Esophagus squamous epithelium (tissue), 5 donors: ENCODE data around the gene FAM156A. TPM values are rescaled to one million over a fixed set of nuclear protein-coding genes. Genes with fewer than 3 reads are reported as not detected.

Source experiments
- DNase-seq: peaks from one replicate; lab custom pipeline; 2025; lab: John Stamatoyannopoulos, UW
- H3K27ac ChIP-seq, 4 donors: fragments of 200-600 bp; sonication (generic); one replicate each; pipeline ENCODE4 v1.5.1; 2016 to 2019; ENCODE audit warnings: mild to moderate bottlenecking in 1 of 4
- H3K27me3 ChIP-seq, 4 donors: fragments of 200-600 bp; sonication (generic); 1 replicate in 3 of 4; 2 replicates in 1 of 4; pipeline versions ENCODE4 v1.5.1 to v1.6.0; 2017 to 2021; ENCODE audit warnings: antibody characterized with exemption in 1 of 4
- H3K36me3 ChIP-seq, 3 donors: fragments of 200-600 bp; sonication (generic); one replicate each; pipeline ENCODE4 v1.5.1; 2016 to 2019
- H3K4me1 ChIP-seq, 3 donors: fragments of 200-600 bp; sonication (generic); one replicate each; pipeline ENCODE4 v1.5.1; 2017 to 2019
- H3K4me3 ChIP-seq, 4 donors: fragments of 200-600 bp; sonication (generic); 1 replicate in 3 of 4; 2 replicates in 1 of 4; pipeline ENCODE4 v1.5.1; 2016 to 2019; ENCODE audit warnings: mild to moderate bottlenecking in 2 of 4, moderate library complexity in 1 of 4
- H3K9me3 ChIP-seq, 3 donors: fragments of 200-600 bp; sonication (generic); one replicate each; pipeline ENCODE4 v1.5.1; 2016 to 2019
- CTCF ChIP-seq, 6 experiments: fragments of 450-650 bp in 4 of 6; fragments of 200-600 bp in 2 of 6; sonication (generic) in 2 of 6; IDR thresholded peaks; one replicate each; pipeline ENCODE4 v1.5.1; 2016 to 2019; ENCODE audit warnings: antibody characterized with exemption in 6 of 6, mild to moderate bottlenecking in 4 of 6, moderate library complexity in 4 of 6
- POLR2A ChIP-seq, 4 donors: fragments of 450-650 bp; IDR thresholded peaks; one replicate each; pipeline ENCODE4 v1.6.1; 2017; ENCODE audit warnings: antibody characterized with exemption in 4 of 4, mild to moderate bottlenecking in 4 of 4, moderate library complexity in 3 of 4
- WGBS, 2 donors: methylation state at CpG; one replicate each; pipeline ENCODE4 v1.1.5; 2018; 5-methylcytosine and 5-hydroxymethylcytosine counted together
- intact Hi-C: fragments of 100-400 bp; cut with DNase I; formaldehyde crosslinking; loops from one replicate; pipeline ENCODE4 v1.15.0; 2022
- total RNA-seq, 4 donors: library from RNA; depleted of rRNA; stranded (reverse); fragments of >200 nt; gene quantifications; one replicate each; pipeline ENCODE4 v1.1.0, GENCODE V29; 2016
- donor health status: DM: yes; HTN: yes; CAD: no.

The FAM156A gene
- total RNA-seq, 4 donors from 2014 or later = 2.9 to 13.3 (median 9.7) TPM

GRCh38 chrX:53001958-53002357, 43.6 kb upstream of the FAM156A start:
- Histone ChIP-seq H3K27me3 (peaks cover 0 to 15% (median 0%) of the 10 kb centered on the region in 4 donors), H3K9me3 (no peaks in the 10 kb centered on the region), H3K4me3 (no peak overlapping the region), H3K27ac (no peak overlapping the region), H3K4me1 (no peaks in the 10 kb centered on the region), H3K36me3 (no peaks in the 10 kb centered on the region)
- no peak for DNase-seq
- intact Hi-C loops = no loop called here
- 63 to 86% methylated on average over 2 of the region's 2 CpGs for WGBS, 2 donors
- TF ChIP-seq POLR2A (IDR thresholded peaks at IDR 0.05) (no peak), CTCF (IDR thresholded peaks at IDR 0.05) (no peak)

- Histone ChIP-seq H3K36me3 (no peaks in the 10 kb centered on the region), H3K9me3 (no peaks in the 10 kb centered on the region), H3K4me1 (peaks cover 0 to 5% (median 0%) of the 10 kb centered on the region in 3 donors), H3K27ac (no peak overlapping the region), H3K27me3 (peaks cover 0 to 15% (median 0%) of the 10 kb centered on the region in 4 donors), H3K4me3 (no peak overlapping the region)
- TF ChIP-seq POLR2A (IDR thresholded peaks at IDR 0.05) = no peak
- TF ChIP-seq CTCF (IDR thresholded peaks at IDR 0.05) = no peak
- intact Hi-C loops = no loop called here
- no peak for DNase-seq
- 50 to 57% methylated on average over 2 to 19 of the region's 36 CpGs for WGBS, 2 donors
Measured at GRCh38 chrX:53000447-53001135, 42.3 kb upstream of the FAM156A start.

DNA sequence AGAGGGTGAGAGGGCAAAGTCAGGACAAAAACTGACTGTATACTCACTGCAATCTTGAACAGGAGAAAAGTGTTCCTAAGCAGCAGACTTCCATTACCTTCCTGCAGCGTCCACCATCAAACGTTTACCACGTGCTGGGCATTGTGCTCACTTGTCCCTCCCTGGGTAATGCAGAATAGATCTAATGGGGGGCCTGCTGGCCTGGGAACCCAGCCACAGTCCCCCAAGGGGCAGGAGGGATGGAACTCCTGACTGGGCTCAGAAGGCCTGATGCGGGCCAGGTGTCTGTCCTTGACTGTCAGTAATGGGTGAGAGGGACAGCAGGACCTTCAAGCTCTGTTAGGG, 37.6 kb upstream of the FAM156A start:
- no peaks in the 10 kb centered on the region for H3K9me3 ChIP-seq
- WGBS, 2 donors = 49% methylated on average over 4 of the region's 4 CpGs; no CpG with 5 or more reads in 1 of the 2 donors
- H3K27me3 ChIP-seq = peaks cover 0 to 10% (median 0%) of the 10 kb centered on the region in 4 donors
- peaks cover 7 to 19% (median 8%) of the 10 kb centered on the region in 3 donors for H3K4me1 ChIP-seq
- TF ChIP-seq CTCF (IDR thresholded peaks at IDR 0.05) = no peak
- no peak for TF ChIP-seq POLR2A (IDR thresholded peaks at IDR 0.05)
- intact Hi-C loops = no loop called here
- no peaks in the 10 kb centered on the region for H3K36me3 ChIP-seq
- peak overlapping the region; percentile 83 to 93 (median 88) for H3K27ac ChIP-seq
- peak overlapping the region in 3 of 4 donors; percentile 49 to 72 (median 53) for H3K4me3 ChIP-seq
- DNase-seq = no peak

GRCh38 chrX:52995135-52995986, 37.0 kb upstream of the FAM156A start:
- intact Hi-C loops = no loop called here

More at GRCh38 chrX:52995135-52995986, 37.0 kb upstream of the FAM156A start:
- H3K4me1 ChIP-seq = peaks cover 7 to 19% (median 8%) of the 10 kb centered on the region in 3 donors
- peak overlapping the region; percentile 83 to 93 (median 88) for H3K27ac ChIP-seq
- H3K4me3 ChIP-seq = peak overlapping the region; percentile 39 to 72 (median 51)
- TF ChIP-seq CTCF (IDR thresholded peaks at IDR 0.05) = peak; percentile 18 to 80 (median 65)
- no peak for TF ChIP-seq POLR2A (IDR thresholded peaks at IDR 0.05)
- 0 to 48% methylated on average over 10 to 31 of the region's 46 CpGs for WGBS, 2 donors
- H3K27me3 ChIP-seq = peaks cover 0 to 5% (median 0%) of the 10 kb centered on the region in 4 donors
- no peaks in the 10 kb centered on the region for H3K9me3 ChIP-seq
- no peaks in the 10 kb centered on the region for H3K36me3 ChIP-seq
- DNase-seq = peak; percentile 56
